HG03159 (cell line): ENCODE measurements around the gene LILRA5.
"Not testable (repeated sequence)": the region's sequence is repeated elsewhere in the genome, so short reads cannot be mapped to it uniquely, and the experiment has no call there.

Experiments
- ATAC-seq: cut with Tn5 transposase; IDR thresholded peaks from one replicate; pipeline ENCODE4 v1.9.1; 2021; ENCODE audit warnings: mild to moderate bottlenecking, moderate library complexity; ENCODE audit not compliant: unreplicated experiment

The LILRA5 gene

GRCh38 chr19:54312436-54313377, at the start of gene LILRA5:
Gene LILRA5, minus strand, starts transcription at chr19:54313166. Its CDS starts 147 bp downstream, at chr19:54313019.
- no peak for ATAC-seq

GRCh38 chr19:54361680-54362422, 48.9 kb upstream of the LILRA5 start:
- ATAC-seq = not testable (repeated sequence)

DNA sequence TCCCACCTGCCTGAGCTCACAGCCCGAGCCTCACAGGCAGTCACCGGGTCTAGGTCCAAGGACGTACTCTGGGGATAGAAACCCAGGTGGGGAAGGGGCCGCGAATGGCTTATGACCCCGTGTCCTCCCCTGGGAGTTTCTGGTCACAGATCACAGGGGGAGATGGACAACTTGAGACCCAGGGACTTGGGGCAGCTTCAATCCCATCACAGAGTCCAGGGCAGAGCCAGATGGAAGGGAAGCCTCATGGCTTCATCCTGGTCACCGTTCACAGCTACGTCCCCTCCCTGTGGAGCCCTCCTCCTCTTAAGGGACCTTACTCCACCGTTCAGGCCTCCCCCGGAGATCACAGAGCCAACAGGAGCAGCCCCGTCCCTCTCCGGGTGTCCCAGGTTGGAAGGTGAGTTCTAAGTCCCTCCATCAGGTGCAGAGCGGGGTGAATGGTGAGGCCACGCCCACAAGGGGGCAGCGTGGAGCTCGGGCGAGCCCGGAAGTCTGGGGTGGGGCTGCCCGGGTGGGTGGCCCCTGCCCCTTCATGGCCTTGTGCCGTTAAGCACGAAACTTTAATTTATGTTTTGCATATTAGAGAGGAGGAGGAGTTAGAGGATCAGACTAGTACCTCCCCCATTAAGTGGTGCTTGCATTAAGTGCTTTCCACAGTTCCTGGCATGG, 46.3 kb upstream of the LILRA5 start:
- ATAC-seq = not testable (repeated sequence)

- no peak for ATAC-seq
These were observed 44.4 kb upstream of the LILRA5 start for GRCh38 chr19:54357381-54357780.

DNA sequence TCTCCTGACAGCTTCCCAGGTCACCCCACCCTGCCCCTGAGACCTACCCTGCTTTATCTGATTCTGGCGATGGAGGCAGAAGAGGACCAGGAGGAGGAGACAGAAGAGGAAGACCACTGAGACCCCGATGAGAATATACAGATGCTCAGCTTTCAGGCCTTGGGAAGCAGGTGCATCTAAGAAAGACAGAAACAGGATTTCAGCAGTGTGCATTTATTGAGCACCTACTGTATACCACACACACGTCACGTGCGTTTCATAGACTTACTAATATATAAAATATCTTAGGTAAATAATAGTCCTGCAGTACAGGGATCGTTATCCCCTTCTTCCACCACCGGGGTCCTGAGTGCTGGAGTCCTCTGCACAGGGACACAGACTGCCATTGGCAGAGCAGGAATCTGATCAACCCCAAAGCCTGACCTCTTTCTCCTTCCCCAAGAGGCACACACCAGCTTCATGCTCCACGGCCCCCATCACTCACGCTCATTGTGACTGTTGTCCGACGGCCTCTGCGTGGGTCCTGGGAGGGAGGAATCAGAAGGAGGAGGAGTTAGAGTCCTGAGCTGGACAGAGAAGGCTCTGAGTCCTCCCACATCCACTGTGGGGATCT, 43.6 kb upstream of the LILRA5 start:
- ATAC-seq = no peak

DNA sequence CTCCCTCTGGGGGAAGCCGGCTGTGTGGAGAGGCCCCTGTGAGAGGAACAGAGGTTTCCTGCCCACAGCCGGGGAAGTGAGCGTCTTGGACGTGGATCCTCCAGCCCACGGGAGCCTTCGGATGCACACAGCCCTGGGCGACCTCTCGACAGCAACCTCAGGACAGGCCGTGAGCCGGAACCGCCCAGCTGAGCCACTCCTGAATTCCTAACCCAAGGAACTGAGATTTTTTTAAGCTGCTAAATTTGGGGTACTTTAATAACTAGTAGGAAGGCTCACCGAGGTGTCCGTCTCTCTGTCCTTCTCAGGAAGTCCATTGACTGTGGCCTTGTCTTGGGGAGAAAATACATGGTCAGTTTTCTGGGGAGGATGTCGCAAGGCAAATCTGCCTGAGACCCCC, 42.7 kb upstream of the LILRA5 start:
- no peak for ATAC-seq

DNA sequence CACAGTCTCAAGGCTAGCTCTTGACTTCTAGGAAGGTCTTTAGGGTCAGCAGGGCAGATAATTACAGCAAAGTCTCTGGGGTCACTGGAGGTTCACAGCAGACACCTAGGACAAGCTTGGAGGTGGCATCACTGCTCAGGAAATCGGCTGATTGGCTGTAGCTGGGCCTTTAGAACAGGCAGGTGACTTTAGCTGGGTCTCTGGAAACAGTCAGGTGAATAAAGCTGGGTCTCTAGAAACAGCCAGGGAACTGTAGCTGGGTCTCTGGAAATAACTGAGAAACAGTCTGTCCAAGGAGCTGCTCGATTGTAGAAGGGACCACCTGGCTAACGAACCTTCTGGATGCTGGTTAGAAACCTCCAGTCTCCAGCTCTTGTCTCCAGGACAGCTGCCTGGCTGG, 41.8 kb upstream of the LILRA5 start:
- no peak for ATAC-seq

DNA sequence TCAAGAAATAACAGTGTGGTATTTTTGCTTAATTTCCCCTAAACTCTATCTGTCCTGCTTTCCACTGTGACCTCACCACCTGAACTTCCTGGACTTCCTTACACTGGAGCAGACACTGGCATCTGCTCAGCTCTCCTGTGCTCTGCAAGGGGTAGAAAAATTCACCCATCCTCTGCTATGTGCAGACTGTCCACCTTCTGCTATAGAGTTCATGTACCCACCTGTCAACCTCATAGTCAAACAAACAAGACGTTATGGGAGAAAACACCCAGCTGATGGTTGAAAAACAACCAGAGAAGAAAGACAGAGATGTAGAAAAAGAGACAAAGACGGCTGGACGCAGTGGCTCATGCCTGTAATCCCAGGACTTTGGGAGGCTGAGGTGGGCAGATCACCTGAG, 39.6 kb upstream of the LILRA5 start:
- no peak for ATAC-seq

DNA sequence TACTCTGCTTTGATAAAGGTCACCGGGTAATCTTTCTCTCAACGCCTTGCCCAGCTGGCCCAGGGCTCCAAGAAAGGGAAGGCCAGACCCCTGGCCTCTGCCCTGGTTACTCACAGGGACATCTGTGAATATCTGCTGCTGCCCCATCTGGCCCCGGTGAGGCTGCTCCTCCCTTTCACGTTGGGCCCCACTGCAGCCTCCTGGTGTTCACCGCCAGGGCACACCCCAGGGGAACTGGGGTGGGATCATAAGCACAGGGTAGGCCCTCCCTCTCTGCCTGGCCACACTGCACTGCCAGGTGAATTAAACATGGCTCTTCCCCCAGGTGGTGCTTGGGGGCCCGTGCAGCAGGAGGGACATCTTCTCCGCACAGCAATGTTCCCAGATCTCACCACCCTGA, 39.1 kb upstream of the LILRA5 start:
- ATAC-seq = no peak

GRCh38 chr19:54351474-54351873, 38.5 kb upstream of the LILRA5 start:
- ATAC-seq = no peak

GRCh38 chr19:54345938-54346386, 33.0 kb upstream of the LILRA5 start:
- ATAC-seq = no peak

DNA sequence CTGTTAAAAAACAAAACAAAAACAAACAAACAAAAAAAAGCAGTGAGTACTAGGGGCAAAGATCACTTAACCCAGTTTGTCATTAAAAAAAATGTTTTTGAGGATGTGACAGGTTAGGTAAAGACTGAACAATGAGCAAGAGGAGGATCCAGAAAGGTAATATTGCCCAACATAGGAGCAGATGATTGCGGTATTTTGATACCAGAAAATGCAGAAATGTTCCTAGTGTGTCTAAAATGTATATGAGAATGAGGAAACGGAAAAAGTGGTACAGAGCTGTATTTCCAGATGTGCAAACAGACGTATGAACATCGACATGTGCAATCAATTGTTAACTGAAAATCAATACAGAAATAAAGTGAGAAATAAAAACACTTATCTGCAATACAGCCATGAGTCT, 30.9 kb upstream of the LILRA5 start:
- no peak for ATAC-seq

- ATAC-seq = no peak
These were observed 28.3 kb upstream of the LILRA5 start for GRCh38 chr19:54341295-54341694.

- ATAC-seq = no peak
These were observed 26.8 kb upstream of the LILRA5 start for GRCh38 chr19:54339646-54340358.

GRCh38 chr19:54338521-54338920, 25.6 kb upstream of the LILRA5 start:
- ATAC-seq = no peak

GRCh38 chr19:54337858-54338230, 24.9 kb upstream of the LILRA5 start:
- no peak for ATAC-seq

- no peak for ATAC-seq
These were observed 24.2 kb upstream of the LILRA5 start for GRCh38 chr19:54336893-54337857.

DNA sequence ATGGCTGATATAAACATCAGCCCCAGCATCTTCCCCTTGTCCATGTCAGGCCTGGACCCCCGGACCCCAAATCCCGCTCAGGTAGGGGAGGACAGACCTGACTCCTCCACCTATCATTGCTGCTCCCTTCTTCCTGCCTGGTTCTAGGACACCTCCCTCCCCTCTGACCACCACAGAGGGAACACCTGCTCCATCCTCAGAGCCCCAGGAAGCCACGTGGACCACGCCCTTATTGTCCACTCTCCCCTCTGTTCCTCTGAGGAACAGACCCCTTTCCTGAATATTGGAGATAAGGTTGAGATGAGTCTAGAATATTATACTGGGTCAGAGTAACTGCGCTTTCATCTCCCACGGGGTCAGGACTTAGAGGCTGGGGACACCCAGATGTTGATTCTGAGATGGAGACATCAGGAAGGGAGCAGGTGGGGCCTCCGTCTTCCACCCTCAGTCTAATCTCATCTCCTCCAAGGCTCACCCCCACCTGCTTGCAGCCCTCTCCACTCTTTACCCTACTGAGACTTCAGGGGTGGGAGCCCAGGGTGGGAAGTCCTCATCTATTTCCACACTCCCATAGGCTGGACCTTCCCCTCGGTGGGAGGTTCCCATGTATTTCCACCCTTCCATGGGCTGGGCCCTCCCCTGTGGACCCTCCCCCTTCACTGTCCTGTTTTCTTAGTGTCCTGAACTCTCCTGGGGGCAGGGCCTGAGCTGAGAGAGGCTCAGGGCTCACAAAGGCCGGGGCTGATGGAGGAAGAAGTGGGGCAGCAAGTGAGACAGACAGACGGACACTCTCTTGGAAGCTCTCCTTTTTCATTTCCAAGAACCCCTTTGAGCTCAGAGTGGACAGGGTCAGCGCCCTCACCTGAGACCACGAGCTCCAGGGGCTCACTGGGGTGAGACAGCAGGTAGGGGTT, 23.3 kb upstream of the LILRA5 start:
- no peak for ATAC-seq
